ENCODE results near the gene MED20.
A peak's percentile ranks its signal among the peaks of the same experiment; 100 is the strongest.

Gene MED20

DNA sequence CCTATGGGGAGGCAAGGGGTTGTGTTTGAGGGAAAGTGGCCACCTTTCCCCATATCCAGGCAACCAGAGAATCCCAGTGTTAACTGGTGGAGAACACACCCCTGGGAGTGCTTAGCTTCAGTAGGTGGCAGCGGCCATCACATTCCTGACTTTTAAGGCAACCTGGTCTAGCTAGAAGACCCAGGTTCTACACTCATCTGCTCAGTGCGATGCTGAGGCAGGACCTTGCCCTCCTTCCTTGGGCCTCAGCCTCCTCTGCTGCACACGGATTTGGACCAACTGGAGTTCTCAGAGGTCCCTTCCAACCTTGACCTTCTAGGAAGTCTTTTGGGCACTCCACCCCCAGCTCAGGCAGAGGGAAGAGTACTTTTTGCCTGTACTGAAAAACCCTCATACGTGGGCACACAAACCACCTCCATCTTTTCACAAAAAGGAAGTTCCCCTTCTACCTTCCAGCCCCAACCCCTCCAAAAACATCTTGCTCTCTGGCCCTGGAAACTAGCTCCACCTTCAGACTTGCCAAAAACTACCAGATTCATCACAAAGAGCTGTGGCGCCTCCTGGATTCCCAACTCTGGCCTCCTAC lies 17.7 kb upstream of the MED20 start:
- Histone ChIP-seq H3K27me3 (ENCODE audit: control insufficient read depth, insufficient read depth, low read length) (no peaks in the 10 kb centered on the region), H3K4me3 (ENCODE audit: low read length) (peak overlapping the region; percentile 9), H3K36me3 (ENCODE audit: control insufficient read depth, insufficient read depth, low read length) (peaks cover 6% of the 10 kb centered on the region), H3K9ac (ENCODE audit: low read length) (no peak overlapping the region), H3K4me1 (ENCODE audit: control insufficient read depth, insufficient read depth, low read length) (peaks cover 19% of the 10 kb centered on the region), H3K27ac (ENCODE audit: low read depth, low read length) (no peak overlapping the region)

DNA sequence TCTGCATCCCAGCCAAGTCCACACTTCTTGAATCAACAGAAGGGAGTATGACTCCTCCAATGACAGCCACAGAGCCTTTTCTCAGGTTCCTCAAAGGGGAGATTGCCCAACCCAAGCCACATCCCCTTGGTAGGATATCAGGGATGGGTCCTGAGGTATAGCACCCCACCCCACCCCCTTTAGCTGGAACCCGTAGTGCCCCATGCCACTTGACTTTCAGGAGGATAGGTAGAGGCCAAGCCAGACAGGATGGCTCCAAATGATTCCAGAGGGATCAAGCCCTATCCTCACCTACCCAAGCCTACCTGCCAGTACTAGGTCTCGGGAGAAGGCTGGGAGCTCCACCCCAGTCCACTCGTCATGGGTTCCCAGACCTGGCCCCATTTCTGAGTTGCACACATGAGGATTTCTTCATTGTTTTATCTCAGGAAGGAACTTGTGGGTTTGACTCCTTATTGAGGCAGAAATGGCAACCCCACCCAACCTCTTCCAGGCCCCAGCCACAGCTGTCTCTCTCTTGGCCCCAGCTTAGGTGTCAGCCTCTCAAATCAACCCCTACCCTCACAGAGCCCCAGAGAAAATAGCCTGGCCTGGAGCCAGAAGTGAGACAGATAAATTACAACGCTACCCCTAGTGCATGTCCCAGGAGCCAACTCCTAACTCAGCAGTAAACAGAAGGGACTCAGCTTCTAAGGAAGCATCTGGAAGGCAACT lies 17.1 kb upstream of the MED20 start:
- peaks cover 19% of the 10 kb centered on the region for H3K4me1 ChIP-seq (ENCODE audit: control insufficient read depth, insufficient read depth, low read length)
- peak overlapping the region; percentile 9 for H3K4me3 ChIP-seq (ENCODE audit: low read length)
- H3K27ac ChIP-seq (ENCODE audit: low read depth, low read length): no peak overlapping the region
- H3K27me3 ChIP-seq (ENCODE audit: control insufficient read depth, insufficient read depth, low read length): no peaks in the 10 kb centered on the region
- peaks cover 7% of the 10 kb centered on the region for H3K36me3 ChIP-seq (ENCODE audit: control insufficient read depth, insufficient read depth, low read length)
- H3K9ac ChIP-seq (ENCODE audit: low read length): no peak overlapping the region

DNA sequence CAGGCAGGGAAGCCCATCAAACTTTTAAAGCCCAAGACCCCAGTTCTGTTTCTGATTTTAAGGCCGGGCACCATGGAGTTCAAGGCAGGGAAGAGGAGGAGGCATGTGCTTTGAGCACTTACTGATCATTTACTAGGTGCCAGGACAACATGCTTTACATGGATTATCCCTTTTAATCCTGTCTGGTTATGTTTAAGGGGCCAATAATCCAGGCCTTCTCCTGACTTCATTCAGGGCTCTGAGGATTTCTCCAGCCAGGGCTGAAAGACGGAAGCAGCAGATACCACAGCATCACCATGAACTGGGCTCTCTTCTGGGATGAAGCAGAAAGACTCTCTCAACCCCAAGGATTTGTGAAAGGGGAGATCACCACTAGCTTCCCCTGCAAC lies 16.5 kb upstream of the MED20 start:
- Histone ChIP-seq H3K4me3 (ENCODE audit: low read length) (no peak overlapping the region), H3K27me3 (ENCODE audit: control insufficient read depth, insufficient read depth, low read length) (no peaks in the 10 kb centered on the region), H3K36me3 (ENCODE audit: control insufficient read depth, insufficient read depth, low read length) (peaks cover 13% of the 10 kb centered on the region), H3K4me1 (ENCODE audit: control insufficient read depth, insufficient read depth, low read length) (peaks cover 19% of the 10 kb centered on the region), H3K27ac (ENCODE audit: low read depth, low read length) (no peak overlapping the region), H3K9ac (ENCODE audit: low read length) (no peak overlapping the region)

DNA sequence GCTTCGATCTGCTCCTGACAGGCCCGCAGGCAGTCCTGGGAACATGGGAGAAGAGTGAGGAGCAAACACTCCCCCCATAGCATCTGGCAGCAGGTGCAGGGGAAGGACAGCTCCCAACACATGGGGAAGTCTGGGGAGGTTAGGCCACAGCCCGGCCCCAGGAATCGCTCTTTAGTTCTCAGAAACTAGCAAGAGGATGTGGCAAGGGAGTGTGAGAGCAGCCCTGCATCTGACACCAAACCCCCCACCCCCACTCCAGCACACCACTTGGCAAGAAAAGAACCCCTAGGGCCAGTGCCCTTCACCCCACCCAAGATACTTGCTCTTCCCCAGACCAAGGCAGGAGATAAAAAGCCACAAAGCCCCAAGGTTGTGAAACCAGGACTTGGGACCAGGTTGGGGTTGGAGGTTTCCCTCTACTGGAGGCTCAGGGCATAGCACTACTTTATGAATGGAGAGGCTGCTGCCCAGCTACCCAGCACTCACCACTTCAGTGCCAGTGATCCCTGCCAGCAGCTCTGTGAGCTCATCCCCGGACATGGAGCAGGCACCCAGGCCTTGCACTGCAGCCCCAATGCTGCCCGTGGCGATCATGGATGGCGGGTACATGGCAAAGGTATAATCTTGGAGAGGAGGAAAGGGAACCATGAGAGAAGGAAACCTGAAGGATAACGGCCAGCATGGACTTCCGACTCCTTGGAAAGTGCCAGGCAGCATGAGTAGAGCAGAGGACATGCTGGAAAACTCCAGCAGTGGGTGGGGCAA lies 15.3 kb upstream of the MED20 start:
- Histone ChIP-seq H3K27ac (ENCODE audit: low read depth, low read length) (peak overlapping the region; percentile 50), H3K27me3 (ENCODE audit: control insufficient read depth, insufficient read depth, low read length) (no peaks in the 10 kb centered on the region), H3K4me1 (ENCODE audit: control insufficient read depth, insufficient read depth, low read length) (peaks cover 19% of the 10 kb centered on the region), H3K36me3 (ENCODE audit: control insufficient read depth, insufficient read depth, low read length) (peaks cover 23% of the 10 kb centered on the region), H3K4me3 (ENCODE audit: low read length) (no peak overlapping the region), H3K9ac (ENCODE audit: low read length) (no peak overlapping the region)

DNA sequence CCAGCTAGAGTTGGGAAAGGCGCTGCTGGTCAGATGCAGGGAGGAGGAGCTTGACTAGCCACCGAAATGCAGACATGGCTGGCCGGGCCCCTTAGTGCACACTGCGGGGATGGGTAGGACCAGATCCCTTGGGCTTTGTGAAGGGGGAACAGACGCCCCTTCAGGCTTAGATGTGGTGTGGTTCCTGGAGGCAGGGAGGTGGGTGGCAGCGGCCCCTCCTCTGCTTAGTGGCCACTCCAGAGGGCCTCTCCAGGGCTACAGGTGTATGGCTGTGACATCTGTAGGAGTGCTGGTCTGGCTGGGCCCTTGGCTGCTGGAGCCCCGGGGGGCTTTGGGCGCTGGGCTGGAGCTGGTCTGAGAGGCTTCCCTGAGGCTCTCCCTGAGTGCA lies 14.7 kb upstream of the MED20 start:
- Histone ChIP-seq H3K36me3 (ENCODE audit: control insufficient read depth, insufficient read depth, low read length) (peaks cover 23% of the 10 kb centered on the region), H3K4me3 (ENCODE audit: low read length) (no peak overlapping the region), H3K27ac (ENCODE audit: low read depth, low read length) (no peak overlapping the region), H3K27me3 (ENCODE audit: control insufficient read depth, insufficient read depth, low read length) (no peaks in the 10 kb centered on the region), H3K9ac (ENCODE audit: low read length) (no peak overlapping the region), H3K4me1 (ENCODE audit: control insufficient read depth, insufficient read depth, low read length) (peaks cover 19% of the 10 kb centered on the region)

DNA sequence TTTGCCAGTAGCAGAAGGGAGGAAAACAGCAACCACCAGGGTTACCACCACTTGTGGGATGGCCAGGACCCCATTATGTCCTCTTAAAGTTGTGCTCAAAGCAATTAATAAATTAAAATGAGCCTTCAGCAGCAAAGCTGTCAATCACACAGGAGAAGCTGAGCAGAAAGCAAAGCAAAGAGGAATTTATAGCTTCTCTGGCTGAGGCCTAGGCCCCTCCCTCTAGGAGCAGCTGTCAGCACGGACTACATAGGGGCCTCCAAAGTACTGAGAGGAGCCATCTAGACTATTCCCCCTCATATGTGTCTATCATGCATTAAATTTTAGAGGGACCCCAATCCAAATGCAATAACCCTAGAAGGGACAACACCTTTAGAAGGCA lies 14.2 kb upstream of the MED20 start:
- H3K27me3 ChIP-seq (ENCODE audit: control insufficient read depth, insufficient read depth, low read length): no peaks in the 10 kb centered on the region
- H3K4me1 ChIP-seq (ENCODE audit: control insufficient read depth, insufficient read depth, low read length): peaks cover 16% of the 10 kb centered on the region
- peaks cover 28% of the 10 kb centered on the region for H3K36me3 ChIP-seq (ENCODE audit: control insufficient read depth, insufficient read depth, low read length)
- no peak overlapping the region for H3K27ac ChIP-seq (ENCODE audit: low read depth, low read length)
- no peak overlapping the region for H3K9ac ChIP-seq (ENCODE audit: low read length)
- no peak overlapping the region for H3K4me3 ChIP-seq (ENCODE audit: low read length)

DNA sequence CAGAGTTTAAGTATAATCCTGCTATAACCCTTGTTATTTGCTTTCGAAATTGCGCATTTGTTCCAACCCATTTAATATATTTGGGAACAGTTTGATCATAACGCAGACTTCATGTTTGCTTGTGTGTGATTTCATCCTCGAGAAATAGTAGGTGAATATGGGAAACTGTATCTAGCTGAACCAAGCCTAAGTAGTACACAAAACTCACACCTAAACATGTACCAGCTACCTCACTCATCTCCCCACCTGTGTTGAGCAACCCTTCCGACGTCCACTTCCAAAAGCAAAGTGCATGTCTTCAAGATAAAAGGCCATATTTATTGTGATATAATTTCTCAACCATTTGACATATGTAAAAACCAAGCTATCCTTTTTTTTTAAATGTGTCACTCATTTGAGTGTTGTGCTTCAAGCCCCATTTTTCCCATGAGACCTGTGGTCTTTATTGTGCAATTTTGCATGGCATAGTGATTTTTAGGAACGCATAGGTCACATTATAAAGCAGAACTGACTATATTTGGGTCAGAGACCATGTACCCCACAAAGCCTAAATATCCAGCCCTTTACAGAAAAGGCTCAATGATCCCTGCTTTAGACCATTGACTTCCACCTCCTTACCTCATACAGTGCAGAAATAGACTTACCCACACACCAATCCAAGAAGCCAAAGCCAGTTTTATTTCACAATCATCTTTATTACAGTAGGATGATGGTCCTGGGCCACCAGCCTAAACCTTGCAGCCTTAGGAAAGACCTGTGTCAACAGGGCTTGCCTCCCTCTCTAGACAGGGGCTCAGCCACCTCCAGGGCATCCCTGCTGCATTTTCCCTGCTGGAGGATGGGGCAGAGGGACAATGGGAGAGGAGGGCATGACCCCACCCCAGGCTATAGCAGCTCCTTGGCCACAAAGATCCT lies 13.6 kb upstream of the MED20 start:
- no peak overlapping the region for H3K4me3 ChIP-seq (ENCODE audit: low read length)
- no peak overlapping the region for H3K27ac ChIP-seq (ENCODE audit: low read depth, low read length)
- no peaks in the 10 kb centered on the region for H3K27me3 ChIP-seq (ENCODE audit: control insufficient read depth, insufficient read depth, low read length)
- peaks cover 10% of the 10 kb centered on the region for H3K4me1 ChIP-seq (ENCODE audit: control insufficient read depth, insufficient read depth, low read length)
- H3K9ac ChIP-seq (ENCODE audit: low read length): no peak overlapping the region
- H3K36me3 ChIP-seq (ENCODE audit: control insufficient read depth, insufficient read depth, low read length): peaks cover 35% of the 10 kb centered on the region

DNA sequence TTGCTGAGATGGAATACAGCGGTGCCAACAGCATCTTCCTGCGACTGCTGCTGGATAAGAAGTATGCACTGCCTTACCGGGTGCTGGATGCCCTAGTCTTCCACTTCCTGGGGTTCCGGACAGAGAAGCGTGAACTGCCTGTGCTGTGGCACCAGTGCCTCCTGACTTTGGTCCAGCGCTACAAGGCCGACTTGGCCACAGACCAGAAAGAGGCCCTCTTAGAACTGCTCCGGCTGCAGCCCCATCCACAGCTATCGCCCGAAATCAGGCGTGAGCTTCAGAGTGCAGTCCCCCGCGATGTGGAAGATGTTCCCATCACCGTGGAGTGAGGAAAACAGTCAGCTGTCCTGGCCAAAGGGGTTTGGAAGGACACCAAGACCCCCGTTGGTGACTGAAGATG lies 11.4 kb upstream of the MED20 start:
- Histone ChIP-seq H3K4me3 (ENCODE audit: low read length) (no peak overlapping the region), H3K36me3 (ENCODE audit: control insufficient read depth, insufficient read depth, low read length) (peaks cover 44% of the 10 kb centered on the region), H3K9ac (ENCODE audit: low read length) (no peak overlapping the region), H3K27ac (ENCODE audit: low read depth, low read length) (no peak overlapping the region), H3K27me3 (ENCODE audit: control insufficient read depth, insufficient read depth, low read length) (no peaks in the 10 kb centered on the region), H3K4me1 (ENCODE audit: control insufficient read depth, insufficient read depth, low read length) (peaks cover 4% of the 10 kb centered on the region)

DNA sequence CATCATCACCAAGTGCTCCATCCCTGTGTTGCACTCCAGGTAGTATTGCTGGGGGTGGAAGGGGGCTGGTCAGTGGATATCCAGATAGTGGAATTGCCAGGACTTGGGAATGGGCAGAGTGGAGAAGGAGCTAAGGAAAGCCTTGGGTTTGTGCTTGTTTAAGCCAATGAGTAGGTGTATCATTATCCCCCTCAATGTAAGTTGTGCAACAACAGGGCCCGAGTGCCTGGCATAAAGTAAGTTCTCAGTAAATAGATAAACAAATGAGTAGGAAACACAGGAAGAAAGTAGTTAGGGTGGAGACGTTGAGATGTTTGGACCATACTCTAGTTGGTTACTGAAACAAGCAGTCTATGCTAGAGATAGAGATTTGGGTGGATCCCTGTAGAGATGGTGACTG lies 10.9 kb upstream of the MED20 start:
- H3K27ac ChIP-seq (ENCODE audit: low read depth, low read length): no peak overlapping the region
- H3K4me1 ChIP-seq (ENCODE audit: control insufficient read depth, insufficient read depth, low read length): peaks cover 4% of the 10 kb centered on the region
- no peak overlapping the region for H3K4me3 ChIP-seq (ENCODE audit: low read length)
- peaks cover 46% of the 10 kb centered on the region for H3K36me3 ChIP-seq (ENCODE audit: control insufficient read depth, insufficient read depth, low read length)
- H3K9ac ChIP-seq (ENCODE audit: low read length): no peak overlapping the region
- no peaks in the 10 kb centered on the region for H3K27me3 ChIP-seq (ENCODE audit: control insufficient read depth, insufficient read depth, low read length)

DNA sequence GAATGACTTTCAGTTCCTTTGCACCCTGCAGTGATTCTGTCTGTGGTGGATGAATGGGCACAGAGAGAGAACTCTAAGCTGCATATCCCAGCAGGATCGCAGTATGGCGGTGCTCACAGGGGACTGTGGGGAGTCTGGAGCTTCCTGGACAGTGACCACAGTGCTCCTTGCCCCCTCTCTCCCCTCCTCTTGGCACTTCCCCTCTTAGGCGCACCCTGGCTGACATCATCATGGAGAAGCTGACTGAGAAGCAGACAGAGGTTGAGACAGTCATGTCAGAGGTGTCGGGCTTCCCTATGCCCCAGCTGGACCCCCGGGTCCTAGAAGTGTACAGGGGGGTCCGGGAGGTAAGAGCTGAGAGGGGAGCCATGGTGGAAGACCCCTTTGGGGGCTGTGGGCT lies 9.0 kb upstream of the MED20 start:
- Histone ChIP-seq H3K9ac (ENCODE audit: low read length) (no peak overlapping the region), H3K27ac (ENCODE audit: low read depth, low read length) (no peak overlapping the region), H3K36me3 (ENCODE audit: control insufficient read depth, insufficient read depth, low read length) (peaks cover 43% of the 10 kb centered on the region), H3K4me3 (ENCODE audit: low read length) (no peak overlapping the region), H3K4me1 (ENCODE audit: control insufficient read depth, insufficient read depth, low read length) (no peaks in the 10 kb centered on the region), H3K27me3 (ENCODE audit: control insufficient read depth, insufficient read depth, low read length) (no peaks in the 10 kb centered on the region)

DNA sequence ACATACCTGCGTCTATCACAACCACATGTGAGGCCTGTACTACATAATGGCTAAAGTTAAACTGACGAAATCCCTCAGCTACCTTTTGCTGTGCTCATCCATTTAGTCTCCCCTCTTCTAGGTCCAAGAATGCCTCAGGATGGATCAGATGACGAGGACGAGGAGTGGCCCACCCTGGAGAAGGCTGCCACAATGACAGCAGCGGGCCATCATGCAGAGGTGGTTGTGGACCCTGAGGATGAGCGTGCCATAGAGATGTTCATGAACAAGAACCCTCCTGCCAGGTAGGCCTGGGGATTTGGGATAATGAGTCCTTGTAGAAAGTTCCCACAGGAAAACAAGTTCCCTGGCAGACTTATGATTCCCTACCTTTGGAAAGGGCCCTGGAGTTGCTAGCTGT lies 6.3 kb upstream of the MED20 start:
- Histone ChIP-seq H3K9ac (ENCODE audit: low read length) (no peak overlapping the region), H3K4me1 (ENCODE audit: control insufficient read depth, insufficient read depth, low read length) (no peaks in the 10 kb centered on the region), H3K27ac (ENCODE audit: low read depth, low read length) (no peak overlapping the region), H3K36me3 (ENCODE audit: control insufficient read depth, insufficient read depth, low read length) (peaks cover 31% of the 10 kb centered on the region), H3K4me3 (ENCODE audit: low read length) (no peak overlapping the region), H3K27me3 (ENCODE audit: control insufficient read depth, insufficient read depth, low read length) (no peaks in the 10 kb centered on the region)

DNA sequence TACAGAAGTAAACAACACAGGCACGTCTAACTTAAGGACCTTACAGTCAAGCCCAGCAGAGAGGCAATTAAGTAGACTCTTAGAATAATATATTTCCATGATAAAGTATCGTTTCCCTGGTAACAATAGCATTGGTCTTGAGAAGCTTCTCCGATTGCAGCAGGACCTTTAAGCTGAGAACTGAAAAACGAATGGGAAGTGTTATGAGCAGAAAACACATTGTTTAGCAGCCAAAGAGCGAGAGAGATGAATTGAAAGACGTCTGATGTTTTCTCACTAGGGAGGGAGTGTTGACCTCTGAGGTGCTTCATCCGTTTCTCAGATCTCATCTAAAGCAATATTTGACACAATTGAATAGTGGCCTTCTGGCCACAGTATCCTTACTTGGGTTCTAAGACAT lies 1.2 kb upstream of the MED20 start:
- Histone ChIP-seq H3K27ac (ENCODE audit: low read depth, low read length) (no peak overlapping the region), H3K36me3 (ENCODE audit: control insufficient read depth, insufficient read depth, low read length) (peaks cover under 1% of the 10 kb centered on the region), H3K9ac (ENCODE audit: low read length) (no peak overlapping the region), H3K4me1 (ENCODE audit: control insufficient read depth, insufficient read depth, low read length) (peaks cover 8% of the 10 kb centered on the region), H3K27me3 (ENCODE audit: control insufficient read depth, insufficient read depth, low read length) (no peaks in the 10 kb centered on the region), H3K4me3 (ENCODE audit: low read length) (peak overlapping the region; percentile 96)
